TTC549 (cell line): ENCODE data around the gene PLA2G12B.
"Not testable (repeated sequence)": the region's sequence is repeated elsewhere in the genome, so short reads cannot be mapped to it uniquely, and the experiment has no call there.

Experiments
- FAIRE-seq: peaks from 2 replicates; lab custom pipeline; 2012; peaks lifted over from hg19 to GRCh38; lab: Jason Lieb, UNC

The PLA2G12B gene, protein sequence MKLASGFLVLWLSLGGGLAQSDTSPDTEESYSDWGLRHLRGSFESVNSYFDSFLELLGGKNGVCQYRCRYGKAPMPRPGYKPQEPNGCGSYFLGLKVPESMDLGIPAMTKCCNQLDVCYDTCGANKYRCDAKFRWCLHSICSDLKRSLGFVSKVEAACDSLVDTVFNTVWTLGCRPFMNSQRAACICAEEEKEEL

DNA sequence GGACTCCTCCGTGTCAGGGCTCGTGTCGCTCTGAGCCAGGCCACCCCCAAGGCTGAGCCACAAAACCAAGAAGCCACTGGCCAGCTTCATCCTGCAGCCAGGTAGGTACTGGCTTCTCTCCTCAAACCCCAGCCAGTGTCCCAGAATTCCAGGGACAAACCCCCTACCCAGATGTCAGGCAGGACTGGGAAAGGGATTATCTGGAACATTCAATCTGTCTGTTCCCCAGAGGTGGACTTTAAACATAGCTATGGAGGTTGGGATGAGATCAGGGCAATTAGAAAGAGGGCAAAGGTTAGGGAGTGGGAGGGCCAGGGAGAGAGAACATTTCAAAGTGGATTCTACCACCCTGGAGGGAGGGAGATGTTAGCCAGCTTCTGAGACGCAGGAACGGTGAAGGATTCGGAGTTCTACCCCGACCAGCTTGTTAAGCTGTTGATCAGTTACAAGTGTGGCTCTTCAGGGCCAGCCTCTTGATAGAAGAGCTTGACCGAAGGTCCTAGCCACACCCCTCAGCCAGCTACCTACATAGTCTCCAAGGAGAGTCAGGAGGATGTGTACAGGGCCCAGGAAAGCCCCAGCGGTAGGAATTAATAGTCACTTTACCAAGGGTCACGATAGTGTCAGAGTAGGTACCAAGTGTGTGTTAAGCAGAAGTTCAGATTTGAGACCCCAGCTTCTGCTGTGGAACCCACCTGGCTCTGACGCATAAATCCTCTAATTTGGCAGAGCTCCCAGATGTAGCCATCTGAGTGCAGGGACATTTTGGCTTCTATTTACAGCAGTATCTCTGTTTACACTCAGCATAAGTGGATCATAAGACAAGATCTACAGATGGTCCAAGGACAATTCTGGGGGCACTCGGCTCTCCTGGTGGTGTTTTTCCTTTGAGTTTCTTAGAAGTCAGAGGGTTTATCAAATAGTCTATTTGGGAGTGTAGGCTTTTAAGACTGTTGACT, at the start of gene PLA2G12B:
PLA2G12B (minus strand) TSS at position 211 of the 959 bp plus-strand sequence; CDS start at position 90, 121 bp downstream.
- no peak for FAIRE-seq

DNA sequence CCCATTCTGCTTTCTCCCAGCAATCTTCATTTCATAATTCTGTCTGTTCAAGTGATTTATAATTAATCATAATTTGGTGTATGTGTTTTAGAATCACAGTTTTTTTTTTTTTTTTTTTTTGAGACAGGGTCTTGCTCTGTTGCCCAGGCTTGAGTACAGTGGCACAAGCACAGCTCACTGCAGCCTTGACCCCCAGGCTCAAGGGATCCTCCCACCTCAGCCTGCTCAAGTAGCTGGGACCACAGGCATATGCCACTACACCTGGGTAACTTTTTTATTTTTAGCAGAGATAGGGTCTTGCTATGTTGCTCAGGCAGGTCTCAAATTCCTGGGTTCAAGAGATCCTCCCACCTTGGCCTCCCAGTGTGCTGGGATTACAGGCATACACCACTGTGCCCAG, 49.2 kb upstream of the PLA2G12B start:
- no peak for FAIRE-seq

DNA sequence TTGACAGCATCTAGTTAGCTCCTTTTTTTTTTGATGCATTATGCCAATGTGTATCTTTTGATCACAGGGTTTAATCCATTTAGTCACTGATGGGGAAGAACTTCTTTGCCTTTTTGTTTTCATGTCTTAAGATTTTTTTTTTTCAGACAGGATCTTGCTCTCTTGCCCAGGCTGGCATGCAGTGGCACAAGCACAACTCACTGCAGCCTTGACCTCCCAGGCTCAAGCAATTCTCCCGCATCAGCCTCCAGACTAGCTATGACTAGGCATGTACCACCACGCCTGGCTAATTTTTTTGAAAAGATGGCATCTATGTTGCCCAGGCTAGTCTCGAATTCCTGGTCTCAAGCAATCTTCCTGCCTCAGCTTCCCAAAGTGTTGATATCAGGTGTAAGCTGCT, 46.4 kb upstream of the PLA2G12B start:
- no peak for FAIRE-seq

DNA sequence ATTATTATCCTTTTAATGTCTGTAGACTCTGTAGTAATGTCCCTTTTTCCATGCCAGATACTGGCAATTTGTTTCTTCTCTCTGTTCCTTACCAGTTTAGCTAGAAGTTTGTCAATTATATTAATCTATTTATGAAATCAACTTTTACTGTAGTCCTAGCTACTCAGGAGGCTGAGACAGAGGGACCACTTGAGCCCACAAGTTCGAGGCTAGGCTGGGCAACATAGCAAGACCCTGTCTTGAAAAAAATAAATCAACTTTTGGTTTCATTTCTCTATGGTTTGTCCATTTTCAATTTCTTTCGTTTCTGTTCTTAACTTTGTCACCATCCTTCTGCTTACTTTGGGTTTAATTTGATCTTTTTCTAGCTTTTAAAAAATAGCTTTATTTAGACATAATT, 42.5 kb upstream of the PLA2G12B start:
- FAIRE-seq, result no peak

DNA sequence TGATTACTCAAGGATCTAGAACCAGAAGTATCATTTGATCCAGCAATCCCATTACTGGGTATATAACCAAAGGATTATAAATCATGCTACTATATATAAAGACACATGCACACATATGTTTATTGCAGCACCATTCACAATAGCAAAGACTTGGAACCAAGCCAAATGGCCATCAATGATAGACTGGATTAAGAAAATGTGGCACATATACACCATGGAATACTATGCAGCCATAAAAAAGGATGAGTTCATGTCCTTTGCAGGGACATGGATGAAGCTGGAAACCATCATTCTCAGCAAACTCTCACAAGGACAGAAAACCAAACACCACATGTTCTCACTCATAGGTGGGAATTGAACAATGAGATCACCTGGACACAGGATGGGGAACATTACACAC, 40.9 kb upstream of the PLA2G12B start:
- not testable (repeated sequence) for FAIRE-seq

DNA sequence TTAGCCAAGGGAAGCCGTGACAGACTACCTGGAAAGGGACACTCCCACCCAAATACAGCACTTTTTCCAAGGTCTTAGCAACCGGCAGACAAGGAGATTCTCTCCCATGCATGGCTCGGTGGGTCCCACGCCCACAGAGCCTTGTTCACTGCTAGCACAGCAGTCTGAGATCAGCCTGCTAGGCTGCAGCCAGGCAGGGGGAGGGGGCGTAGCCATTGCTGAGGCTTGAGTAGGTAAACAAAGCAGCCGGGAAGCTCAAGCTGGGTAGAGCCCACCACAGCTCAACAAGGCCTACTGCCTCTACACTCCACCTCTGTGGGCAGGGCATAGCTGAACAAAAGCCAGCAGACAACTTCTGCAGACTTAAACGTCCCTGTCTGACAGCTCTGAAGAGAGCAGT, 35.2 kb upstream of the PLA2G12B start:
- not testable (repeated sequence) for FAIRE-seq

DNA sequence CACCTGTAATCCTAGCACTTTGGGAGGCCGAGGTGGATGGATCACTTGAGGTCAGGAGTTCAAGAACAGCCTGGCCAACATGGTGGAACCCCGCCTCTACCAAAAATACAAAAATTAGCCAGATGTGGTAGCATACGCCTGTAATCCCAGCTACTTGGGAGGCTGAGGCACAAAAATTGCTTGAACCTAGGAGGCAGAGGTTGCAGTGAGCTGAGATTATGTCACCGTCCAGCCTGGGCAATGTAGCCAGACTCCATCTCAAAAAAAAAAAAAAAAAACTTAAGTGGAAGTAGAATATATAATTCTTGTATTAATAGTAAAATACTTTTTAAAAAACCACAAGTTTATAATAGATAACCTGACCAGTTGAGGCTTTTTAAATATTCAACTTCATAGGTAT, 30.0 kb upstream of the PLA2G12B start:
- not testable (repeated sequence) for FAIRE-seq

DNA sequence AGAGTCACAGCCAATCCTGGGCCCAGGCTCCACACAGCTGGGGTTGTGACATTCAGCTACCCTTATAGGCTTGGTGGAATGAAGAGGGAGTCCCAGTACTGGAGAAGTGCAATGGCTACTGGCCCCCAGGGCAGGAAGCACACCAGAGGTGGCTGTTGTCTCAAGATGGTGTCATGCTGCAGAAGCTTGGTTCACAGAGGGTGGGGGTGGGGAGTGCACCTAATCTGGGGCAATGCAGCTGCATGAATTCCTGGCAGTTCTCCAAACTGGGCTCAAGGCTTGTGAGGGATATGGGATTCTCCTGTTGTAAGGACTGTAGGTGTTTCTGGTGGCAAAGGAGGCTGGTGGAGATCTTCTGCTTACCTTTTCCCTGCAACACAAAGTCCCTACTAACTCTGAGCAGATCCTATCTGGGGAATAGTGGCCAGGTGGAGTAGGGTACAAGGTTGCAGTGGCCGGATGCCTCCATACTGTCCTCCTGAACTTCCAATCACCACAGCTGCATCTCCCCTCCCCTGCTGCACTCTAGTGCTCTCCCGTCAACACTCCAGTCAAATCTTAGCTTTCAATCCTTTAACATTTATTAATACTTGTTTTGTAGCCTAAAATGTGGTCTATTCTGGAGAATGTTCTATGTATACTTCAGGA, 27.4 kb upstream of the PLA2G12B start:
- no peak for FAIRE-seq

DNA sequence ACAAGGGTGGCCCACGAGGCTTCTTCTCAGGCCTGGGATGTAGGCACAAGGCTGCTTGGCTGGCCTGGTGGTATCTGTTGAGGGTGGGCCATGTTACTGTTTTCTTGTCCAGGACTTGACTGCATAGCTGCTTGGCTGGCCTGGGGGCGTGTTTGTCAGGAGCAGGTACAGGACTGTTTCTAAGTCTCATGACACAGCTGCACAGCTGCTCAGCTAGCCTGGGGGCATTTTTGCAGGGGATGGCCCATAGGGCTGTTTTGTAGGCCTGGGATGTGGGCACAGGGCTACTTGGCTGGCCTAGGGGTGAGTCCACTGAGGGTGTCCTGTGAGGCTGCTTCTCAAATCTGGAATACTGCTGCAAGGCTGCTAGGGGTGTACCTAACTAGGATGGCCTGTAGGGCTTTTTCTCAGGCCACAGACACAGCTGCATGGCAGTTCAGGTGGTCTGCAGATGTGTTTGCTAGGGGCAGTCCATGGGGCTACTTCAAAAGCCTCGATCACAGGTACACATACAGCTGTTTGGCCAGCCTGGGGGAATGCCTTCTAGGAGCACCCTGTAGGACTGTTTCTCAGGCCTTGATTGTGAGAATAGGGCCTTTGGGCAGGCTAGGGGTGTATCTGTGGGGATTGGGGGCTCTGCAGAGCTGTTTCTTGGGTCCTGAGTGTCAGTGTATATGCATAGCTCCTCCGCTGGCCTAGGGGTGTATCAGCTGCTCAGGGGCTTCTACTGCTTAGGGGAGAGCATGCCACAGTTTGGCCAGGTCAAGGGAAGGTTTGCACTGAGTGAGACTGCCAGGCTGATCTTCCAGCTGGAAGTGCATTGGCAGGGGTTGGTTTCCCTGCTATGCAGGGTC, 26.6 kb upstream of the PLA2G12B start:
- FAIRE-seq, result no peak

DNA sequence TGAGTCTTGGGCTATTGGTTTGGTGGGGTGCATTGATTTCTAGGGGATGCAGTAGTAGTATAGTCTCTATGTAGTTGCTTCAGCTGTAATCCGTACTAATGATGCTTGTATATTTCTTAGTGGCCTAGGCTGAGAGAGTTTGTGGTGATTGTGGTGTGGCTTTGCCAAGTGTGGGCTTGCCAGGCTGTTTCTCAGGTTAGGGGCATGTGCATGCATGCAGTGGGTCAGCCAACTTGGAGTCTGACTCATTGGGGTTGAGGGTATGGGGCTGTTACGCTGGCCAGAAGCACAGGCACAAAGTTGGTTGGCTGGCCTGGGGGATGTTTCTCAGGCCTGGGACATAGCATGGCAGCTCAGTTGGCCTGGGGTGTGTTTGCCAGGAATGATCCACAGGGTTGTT, 25.7 kb upstream of the PLA2G12B start:
- no peak for FAIRE-seq

DNA sequence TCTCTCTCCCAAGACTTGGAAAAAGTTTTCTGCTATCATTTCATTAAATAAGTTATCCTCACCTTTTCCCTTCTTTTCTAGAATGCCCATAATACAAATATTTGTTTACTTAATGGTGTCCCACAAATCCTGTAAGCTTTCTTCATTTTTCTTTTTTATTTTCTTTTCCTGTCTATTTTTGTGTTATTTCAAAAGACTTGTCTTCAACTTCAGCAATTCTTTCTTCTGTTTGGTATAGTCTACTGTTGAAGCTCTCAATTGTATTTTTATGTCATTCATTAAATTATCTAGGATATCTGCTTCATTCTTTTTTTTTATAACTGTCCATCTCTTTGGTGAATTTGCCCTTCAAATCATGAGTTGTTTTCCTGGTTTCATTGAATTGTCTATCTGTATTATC, 25.1 kb upstream of the PLA2G12B start:
- no peak for FAIRE-seq

DNA sequence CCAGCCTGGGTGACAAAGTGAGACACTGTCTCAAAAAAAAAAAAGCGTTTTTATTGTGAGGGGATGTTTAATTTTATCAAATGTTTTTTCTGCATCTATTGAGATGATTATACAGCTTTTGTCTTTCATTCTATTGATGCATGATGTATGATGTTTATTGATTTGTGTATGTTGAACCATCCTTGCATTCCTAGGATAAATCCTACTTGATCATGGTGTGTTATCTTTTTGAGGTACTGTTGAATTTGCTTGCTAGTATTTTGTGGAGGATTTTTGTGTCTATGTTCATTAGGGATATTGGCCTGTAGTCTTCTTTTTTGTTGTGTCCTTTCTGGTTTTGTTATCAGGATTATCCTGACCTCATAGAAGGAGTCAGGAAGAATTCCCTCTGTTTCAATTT, 22.3 kb upstream of the PLA2G12B start:
- no peak for FAIRE-seq

DNA sequence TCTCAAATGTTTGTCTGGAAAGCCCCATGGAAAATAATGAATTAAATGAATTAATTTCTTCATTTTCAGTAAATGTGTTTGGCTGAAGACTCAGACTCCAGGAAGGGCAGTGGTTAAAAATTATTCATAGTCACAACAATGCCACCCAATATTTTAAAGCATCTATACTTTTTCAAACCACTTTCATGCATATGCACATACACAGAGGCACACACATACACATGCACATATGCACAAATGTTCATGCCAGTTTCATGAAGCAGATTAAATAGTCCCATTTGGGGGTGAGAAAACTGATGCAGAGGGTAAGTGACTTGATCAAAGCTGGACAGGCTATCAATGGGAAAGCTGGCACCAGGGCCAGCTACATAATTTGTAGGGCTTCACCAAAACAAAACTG, 1.4 kb upstream of the PLA2G12B start:
- FAIRE-seq, result no peak

DNA sequence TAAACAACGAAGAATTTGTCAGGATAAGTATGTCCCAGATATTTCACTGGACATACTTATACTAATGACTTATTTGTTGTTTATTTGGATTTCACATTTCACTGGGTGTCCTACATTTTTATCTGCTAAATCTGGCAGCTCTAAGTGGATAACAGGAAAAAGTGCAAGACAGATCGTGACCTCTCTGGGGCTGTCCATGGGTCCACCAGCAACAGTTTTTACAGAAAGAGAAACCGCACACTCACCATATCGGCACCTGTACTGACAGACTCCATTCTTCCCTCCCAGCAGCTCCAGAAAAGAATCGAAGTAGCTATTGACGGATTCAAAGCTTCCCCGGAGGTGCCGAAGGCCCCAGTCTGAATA, 393 bp downstream of the PLA2G12B start:
- FAIRE-seq, result no peak

DNA sequence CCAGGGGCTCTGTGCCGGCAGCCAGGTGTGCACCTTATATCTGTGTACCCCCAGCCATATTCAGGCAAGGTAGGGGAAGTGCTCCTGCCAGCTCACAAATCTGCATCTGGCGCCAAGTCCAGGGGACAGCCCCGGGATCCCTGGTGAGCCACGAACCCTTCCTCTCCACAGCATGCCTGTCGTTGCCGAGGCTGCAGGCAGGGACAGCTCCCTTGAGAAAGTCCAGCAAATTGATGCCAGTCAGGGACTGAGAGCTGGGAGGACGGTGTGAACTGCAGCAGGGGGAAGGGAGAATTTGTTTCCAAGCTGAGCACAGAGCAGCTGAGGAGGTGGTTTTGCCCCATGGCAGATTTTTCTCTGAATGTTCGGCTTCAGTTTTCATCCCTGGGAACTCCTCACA, 919 bp downstream of the PLA2G12B start:
- FAIRE-seq, result no peak

DNA sequence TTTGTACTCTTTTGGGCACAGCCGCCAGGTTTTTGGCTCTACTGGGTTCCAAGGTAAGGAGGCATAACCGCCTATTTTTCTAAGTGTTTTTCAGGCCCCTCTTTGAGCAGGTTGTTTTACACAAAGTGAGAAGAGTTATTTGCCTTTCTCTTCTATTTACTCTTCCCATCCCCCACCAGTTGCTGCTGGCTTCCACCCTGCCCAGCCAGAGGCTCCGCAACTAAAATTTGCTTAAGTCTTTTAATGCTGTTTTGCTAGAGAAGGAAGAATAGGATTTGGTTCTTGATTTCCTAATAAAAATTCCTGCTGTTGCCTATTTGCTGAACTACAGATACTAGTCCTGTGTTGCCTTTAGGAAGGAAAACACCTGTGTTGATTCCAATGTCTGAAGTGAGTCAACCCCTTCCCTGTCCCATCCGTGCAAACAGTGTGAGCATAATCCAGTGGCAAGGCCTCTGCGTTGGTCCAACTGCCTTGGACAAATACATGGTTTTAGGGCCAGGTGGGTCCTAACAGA, 1.9 kb downstream of the PLA2G12B start:
- FAIRE-seq, result no peak

DNA sequence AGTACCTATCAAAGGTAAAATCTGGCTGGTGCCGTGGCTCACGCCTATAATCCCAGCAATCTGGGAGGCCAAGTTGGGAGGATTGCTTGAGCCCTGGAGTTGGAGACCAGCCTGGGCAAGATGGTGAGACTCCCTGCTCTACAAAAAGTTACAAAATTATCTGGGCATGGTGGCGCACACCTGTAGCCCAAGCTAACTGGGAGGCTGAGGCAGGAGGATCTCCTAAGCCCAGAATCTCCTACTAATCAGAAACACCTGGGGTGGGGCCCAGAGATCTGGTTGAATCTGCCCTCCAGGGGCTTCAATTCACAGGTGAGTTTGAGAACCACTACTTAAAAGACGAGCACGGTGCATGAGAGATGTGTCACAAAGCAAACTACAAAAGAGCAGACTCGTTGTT, 2.4 kb downstream of the PLA2G12B start:
- FAIRE-seq, result no peak

DNA sequence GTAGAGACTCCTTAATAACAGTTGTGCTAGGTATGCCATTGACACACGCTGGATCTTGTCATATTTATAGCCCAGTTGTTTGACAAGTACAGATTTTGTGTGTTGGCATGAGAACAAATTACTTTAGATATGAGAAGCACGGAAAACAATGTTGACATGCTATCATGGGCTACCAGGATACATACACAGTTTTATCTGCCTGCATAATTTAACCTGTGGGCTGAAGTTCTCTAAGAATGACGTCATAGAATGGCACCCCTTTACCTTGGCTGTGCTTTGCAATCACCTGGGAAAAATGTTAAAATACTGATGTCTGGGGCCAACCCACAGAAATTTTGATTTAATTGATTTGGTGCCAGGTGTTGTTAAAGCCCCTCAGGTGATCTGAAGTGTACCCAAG, 2.8 kb downstream of the PLA2G12B start:
- FAIRE-seq, result no peak

DNA sequence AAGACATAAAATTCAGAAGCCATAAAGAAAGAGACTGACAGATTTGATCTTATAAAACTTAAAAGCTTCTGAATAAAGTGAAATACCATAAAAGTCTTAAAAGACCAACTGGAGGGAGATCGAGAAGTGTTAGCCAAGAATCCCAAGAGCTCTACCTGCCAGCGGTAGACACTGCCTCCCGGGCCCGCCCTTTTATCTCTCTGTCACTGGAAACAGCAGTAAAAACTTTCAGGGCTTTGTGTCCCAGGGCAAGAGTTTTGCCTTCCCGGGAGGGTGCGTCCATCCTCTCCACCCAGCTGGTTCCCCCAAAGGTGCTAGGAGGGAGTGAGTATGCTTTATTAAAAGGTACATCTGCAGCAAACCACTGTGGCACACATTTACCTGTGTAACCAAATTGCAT, 5.8 kb downstream of the PLA2G12B start:
- no peak for FAIRE-seq

DNA sequence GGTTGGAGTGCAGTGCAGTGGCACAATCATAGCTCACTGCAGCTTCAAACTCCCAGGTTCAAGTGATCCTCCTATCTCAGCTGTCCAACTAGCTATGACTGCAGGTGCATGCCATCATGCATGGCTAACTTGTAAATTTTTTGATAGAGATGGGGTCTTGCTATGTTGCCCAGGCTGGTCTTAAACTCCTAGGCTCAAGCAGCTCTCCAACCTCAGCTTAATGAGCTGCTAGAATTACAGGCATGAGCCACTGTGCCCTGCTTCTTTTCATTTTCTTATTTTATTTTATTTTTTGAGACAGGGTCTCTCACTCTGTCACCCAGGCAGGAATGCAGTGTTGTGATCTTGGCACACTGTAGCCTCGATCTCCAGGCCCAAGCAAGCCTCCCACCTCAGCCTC, 7.6 kb downstream of the PLA2G12B start:
- FAIRE-seq, result no peak

DNA sequence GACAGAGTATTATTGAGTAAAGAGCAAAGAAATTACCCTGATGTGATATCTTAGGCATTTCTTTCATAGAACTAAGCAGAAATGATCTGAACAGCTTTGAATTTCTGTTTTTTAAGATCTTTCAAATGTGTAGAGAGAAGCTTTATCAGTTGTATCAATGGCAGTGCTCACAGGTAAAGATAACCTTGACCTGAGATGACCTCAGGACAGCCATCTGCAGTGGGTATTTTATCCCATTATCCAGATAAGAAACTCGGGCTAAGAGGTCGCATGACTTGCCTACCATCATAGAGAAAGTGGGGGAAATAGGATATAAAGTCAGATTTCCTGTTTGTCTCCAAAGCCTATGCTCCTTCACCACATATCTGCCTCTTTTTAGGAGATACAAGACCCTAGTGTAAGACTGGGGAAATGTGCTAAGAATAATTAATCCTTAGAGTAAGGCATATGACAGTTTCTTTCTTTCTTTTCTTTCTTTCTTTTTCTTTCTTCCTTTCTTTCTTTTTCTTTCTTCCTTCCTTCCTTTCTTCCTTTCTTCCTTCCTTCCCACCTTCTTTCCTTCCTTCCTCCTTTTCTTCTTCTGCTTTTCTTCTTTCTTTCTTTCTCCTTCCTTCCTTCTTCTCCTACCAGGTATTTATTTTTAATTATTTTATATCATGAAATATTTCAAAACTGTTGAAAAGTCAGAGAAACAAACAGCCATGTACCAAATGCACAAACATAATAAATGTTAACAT, 10.9 kb downstream of the PLA2G12B start:
- FAIRE-seq, result no peak
